Stimulated activated CD8-positive, alpha-beta memory T cell treated with anti-CD3 and anti-CD28 coated beads, Interleukin-15, amount 100 ng/mL, for 4 hours (primary cell): ENCODE data around the gene PAPSS2.
"Not testable (repeated sequence)": the region's sequence is repeated elsewhere in the genome, so short reads cannot be mapped to it uniquely, and the experiment has no call there.

Source experiments
- DNase-seq, 2 donors: peaks; one replicate each; pipeline ENCODE4 v3.0.0-alpha.2; 2020; ENCODE audit warnings: low read depth in 2 of 2

Gene PAPSS2

DNA sequence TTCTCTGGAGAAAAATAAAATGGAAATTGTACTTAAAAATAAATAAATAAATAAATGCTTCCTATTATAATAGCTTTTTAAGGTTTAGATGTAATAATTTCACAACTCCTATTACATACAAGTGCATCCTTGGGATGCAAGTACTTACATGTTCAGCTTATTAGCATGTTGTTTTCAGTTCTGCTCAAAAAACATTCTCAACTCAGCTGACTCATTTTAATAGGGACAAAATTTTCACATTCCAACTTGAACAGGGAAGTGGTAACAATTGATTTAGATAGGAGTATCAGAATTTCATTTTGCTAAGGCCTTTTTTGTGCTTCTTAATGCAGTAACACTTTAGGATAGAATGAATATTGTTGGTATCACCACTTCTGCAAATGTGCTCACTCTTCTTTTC, 16.7 kb upstream of the PAPSS2 start:
- no peak for DNase-seq

DNA sequence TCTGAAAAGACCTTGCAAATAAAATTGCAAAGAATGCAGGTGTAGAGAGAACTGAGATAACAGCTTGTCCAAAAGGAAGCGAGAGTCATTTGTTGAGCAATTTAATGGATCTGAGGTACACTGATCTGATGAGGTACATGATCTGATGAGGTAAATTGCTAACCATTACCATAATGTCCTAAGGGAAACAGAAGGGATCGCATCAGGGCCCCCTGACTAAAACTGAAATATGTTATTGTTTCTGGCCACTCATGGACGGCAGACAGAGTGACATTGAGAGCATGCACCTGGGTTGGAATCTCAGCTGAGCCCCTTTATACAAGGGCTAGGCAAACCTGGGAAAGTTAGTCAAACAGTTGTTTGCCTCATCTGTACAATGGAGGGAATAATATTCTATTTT, 15.8 kb upstream of the PAPSS2 start:
- DNase-seq: no peak

DNA sequence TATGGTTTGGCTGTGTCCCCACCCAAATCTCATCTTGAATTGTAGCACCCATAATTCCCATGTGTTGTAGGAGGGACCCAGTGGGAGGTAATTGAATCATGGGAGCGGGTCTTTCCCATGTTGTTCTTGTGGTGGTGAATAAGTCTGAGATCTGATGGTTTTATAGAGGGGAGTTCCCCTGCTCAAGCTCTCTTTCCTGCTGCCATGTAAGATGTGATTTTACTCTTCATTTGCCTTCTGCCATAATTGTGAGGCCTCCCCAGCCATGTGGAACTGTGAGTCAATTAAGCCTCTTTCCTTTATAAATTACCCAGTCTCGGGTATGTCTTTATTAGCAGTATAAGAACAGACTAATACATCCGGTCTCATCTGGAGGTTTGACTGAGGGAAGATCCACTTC, 15.2 kb upstream of the PAPSS2 start:
- not testable (repeated sequence) for DNase-seq

DNA sequence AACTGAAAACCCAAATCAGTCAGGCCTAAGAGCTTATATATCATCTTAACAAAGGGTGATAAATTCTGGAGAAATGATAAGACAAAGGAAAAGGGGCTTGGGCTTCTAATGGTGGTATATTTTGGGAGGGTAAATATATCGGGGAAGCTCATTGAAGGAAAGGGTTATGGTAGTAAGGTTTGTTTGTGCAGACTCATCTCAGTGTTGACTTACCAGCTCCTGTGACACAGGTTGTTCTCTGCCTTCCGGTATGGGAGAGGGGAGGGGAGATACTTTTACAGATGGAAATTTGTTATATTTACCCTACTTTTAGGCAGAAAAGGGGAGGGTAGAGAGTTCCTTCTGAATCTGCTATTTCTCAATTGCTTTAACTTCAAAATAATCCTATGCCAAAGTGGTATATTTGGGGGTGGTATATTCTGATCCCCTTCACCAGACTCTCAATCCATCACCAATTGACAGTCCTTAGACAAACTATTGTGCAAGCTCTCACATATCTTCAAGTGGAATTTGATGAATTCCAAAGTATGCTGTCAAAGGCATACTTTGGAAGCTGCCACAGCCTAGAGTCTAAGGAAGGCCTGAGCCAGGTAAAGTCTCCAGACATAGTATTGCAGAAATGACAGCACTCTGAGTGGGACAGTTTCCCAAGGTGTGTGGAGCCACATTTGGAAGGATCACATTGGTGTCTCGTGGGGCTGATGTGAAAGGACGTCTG, 13.3 kb upstream of the PAPSS2 start:
- no peak for DNase-seq

DNA sequence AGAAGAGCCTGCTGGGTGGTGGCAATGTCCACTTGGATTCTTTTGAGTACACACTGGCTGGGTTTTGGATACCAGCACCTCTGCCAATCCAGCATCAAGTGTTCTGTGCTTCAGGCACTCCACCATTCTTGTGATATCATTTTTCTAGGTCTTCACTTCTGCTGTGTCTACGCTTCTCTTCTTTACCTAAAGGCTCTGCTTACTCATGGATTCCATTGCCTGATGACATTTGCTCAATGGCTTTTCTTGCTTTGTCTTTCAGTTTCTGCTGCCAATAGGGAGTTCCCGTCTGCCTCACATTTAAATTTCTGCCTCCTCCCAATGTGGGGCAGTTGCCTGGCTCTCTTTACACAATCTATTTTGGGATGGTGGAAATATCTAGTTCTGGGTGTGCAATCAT, 12.7 kb upstream of the PAPSS2 start:
- DNase-seq: no peak

DNA sequence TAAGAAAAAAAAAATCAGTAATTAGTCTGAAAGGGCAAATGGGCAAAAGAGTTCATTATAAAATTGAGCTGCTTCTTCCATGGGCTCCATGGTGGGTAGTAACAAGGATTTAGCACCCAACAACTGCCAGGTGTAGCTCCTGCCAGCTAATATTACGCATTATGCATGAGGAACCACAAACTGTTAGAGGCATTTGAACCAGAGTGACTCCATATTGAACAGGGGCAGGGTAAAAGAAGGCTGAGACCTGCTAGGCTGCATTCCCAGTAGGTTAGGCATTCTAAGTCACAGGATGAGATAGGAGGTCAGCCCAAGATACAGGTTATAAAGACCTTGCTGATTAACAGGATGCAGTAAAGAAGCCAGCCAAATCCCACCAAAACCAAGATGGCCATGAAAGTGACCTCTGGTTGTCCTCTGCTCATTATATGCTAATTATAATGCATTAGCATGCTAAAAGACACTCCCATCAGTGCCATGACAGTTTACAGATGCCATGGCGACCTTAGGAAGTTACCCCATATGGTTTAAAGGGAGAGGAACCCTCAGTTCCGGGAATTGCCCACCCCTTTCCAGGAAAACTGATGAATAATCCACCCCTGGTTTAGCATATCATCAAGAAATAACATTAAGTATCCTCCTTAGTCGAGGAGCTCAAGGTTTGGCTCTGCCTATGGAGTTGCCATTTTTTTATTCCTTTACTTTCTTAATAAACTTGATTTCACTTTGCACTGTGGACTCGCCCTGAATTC, 8.7 kb upstream of the PAPSS2 start:
- no peak for DNase-seq

DNA sequence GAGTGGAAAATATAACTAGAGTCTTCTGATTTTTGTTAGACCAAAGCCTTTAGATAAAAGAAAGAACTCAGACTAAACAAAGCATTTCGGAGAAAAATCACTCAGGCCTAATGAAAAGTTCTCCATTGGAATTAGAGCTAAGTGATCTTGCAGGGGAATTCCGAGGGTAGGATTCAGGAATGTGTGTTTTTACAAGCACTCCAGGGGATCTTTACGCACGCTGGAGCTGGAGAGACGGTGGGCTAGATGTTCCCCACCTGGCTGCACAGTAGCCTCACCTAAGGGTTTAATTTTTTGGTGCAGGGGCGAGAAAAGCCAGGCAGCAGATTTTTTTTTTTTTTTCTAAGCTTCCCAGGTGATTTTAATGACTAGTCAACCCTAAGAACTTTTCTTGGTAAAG, 7.9 kb upstream of the PAPSS2 start:
- DNase-seq: no peak

DNA sequence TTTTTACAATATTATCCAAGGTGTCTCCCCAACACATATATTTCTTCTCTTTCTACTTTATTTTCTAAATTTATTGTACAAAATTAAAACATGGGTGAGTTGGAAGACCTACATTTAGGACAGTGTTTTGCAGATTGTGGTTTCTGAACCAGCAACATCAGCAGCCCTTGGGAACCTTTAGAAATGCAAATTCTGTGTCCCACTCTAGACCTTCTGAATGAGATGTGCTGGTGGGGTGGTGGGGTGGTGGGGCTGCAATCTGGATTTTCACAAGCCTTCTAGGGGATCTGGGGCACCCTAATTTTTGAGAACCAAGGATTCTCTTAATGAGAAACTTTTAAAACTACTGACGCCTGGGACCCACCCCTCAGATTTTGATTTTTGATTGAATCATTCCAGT, 7.4 kb upstream of the PAPSS2 start:
- DNase-seq: no peak

DNA sequence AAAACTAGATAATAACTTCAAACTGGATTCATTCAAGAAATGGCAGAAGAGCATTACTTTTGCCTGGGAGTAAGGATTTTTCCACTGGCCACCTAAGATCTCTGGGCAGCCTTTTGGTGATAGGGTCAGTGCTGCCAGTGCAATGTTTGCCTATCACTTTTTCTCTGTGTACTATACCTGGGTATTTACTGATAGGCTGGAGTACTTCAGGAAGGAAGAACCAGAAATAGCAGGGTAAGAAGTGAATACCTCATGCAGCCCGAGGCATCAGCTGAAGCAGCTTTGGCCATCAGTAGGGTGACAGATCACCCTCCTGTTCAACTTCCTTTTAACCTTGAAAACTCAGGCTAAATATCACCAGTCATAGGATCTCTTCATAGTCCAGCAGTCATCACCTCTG, 5.5 kb upstream of the PAPSS2 start:
- no peak for DNase-seq

DNA sequence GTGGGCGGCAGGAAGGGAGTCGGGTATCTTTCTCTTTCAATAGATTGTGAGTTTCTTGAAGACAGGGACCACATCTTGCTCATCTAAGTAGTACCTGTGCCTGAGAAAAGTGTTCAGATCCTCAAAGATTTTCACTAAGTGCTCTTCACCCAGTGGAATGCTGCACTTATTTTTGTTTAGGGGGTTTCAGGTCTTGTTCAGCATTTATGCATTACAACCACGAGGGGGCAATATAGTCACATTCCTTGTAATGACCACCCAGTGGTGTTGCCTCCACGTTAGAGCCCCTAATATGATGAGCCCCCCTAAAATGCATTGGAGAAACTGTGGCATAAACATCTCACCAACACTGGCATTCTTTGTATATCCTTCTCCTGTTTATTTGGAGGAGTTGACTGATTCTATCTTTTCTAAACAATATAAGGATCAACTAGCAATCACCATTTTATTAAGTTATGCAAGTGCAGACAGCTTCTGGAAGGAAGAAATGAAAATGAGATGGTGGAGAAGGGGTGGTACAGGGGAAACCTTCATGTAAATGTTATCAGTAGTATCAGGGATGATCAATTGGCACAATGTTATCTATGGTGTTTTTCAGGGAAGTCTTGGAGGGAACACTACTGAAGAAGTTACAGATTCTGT, 3.1 kb upstream of the PAPSS2 start:
- no peak for DNase-seq

DNA sequence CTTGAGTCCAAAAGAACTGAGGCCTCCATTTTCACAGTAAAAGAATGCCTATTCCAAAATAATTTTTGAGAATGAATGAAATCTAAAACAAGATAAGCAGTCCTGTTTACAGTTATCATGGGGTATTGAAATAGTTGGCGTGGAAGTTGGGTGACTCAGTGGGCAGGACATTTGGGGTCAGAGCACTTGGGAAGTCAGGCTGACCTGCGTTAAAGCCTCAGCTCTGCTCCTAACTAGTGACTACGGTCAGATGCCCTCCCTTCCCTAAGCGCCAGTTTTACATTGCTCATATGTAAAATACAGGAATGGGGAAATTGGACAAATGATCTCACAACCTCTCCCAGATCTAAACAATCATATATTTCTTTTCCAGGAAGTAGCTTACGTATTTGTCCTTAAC, 2.3 kb upstream of the PAPSS2 start:
- DNase-seq: no peak

DNA sequence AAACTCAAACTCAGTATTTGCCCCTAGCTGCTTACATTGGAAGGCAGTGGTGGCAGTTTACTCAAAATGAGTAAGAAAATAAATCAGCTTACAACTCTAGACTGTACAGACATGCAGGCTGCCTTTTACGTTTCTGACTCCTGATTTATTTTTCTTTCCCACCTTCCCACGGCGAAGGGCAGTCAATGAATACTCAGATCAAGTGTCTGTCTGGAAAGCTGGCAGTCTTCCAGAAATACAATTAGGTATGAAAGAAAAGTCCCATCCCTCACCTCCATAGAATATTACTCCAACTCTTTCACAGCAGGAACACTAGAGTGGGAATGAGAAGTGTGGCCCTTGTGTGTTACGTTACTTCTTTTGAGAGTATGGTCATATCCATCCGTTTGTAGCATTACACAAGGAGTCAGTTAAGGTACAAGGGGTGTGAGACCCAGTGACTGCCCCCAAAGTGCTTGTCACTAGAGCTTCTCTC, 1.3 kb upstream of the PAPSS2 start:
- no peak for DNase-seq

DNA sequence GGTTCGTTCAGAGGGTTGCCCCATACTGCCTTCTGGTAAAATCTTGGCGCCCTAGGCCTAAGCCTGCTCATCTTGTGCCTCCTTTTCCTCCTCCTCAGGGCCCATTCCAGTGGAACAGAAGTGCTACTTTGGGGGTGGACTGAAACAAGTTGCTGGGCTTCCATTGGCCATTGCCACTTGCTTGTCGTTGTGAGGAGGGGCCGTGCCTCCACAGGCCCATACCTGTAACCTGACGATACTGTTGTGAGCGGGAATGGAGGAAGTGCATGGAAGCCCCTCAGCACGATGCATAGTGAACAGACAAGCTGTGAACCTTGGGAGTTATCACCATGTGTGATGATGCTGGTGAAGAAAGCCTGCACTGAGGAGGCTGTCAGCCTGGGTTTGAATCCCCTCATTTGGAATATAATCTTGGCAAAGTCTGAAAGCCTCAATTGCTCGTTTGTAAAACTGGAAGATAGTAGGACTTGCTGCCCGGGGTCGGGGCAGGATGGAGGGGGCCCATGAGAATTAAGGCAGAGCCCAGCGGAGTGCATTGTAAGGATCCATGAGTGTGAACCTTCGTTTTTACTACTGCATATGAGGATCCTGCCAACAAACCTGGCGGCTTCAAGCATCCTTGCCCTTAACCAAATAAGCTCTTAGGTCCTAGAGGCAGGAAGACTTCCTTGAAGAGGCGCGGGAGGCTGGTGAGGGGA, 671 bp upstream of the PAPSS2 start:
- DNase-seq: no peak

DNA sequence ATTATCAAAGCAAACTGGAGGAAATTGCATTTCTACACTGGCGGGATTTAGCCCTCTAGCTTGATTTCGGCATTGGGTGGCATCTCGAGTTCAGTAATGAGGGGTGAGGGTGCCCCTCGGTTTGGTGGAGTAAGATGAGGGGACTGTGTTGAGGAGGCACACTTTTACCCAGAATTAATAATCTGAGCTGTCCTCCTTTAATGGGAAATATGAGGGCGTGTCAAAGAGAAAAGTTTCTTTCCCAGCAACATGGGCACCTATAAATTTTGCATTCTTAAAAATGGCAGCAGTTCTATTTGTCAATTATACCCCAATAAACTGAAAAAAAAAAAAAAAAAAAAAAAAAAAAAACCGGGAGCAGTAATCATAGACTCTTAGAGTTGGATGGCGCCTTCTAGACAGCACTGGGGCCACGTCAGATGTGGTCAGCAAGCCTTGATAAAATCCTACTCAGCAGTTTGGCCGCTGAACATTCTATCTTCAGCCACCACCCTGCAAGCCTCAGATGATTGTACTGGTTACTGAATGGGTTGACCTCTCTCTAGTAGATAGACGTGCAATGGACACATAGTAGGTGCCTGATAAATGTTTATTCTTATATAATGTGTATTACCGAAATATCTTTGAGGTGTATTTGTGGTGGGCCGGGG, 931 bp downstream of the PAPSS2 start:
- no peak for DNase-seq

DNA sequence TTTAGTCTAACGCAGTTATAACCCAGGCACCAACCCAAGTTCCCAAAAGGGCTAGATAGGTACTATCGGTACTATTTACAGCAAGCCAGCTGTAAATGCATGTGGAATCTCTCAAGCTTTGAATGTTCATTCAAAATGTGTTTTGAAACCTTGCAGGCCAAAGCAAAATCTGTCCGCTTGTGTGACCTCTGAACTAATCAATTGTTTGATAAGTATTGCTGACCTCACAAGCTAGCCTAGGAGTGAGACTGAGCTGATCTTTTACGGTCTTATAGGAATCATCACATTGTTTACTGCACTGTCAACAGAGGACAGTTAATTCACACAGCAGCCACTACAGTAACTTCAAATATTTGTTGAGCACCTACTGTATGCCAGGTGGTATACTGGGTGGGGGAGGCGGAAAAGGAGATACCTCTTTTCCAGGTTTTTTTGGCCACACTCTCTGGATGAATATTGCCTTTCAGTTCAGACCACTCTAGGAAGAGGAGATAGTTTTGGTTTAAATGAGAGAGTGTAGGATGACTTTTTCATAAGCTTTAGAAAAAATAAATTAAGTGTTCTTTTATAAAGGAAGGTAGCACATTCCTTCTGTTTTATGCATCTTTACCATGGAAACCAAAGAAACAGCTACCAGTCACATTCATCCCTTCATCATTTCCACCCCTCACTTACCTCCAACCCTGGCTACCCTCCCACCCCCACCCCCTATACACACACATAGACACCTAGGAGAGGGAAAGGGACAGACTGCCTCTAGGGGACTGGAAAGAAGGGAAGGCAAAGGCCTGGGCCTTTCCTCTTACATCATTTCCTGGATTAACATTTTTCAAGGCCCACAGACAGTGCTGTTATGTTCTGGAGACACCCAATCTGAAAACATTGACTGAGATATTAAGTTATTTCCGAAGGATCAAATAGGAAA, 2.4 kb downstream of the PAPSS2 start:
- DNase-seq: no peak

DNA sequence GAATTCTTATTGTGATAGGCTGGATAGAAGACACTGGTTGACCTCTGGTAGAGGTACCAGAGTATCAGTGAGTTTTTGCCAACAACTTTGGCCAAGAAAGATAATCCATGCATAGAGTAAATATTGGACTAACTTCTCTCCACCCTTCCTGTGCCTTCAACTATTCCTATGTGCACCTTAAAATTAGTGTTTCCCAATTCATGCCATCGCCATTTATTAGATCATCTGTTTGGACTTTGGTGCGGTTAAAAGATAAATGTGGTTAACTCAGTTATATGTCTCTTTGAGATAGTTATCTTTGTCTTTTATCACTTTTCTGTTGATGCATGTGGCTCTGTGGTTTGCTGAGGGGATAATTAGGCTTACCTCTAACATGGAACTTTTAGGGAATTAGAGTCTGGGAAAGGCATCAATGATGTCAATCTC, 4.6 kb downstream of the PAPSS2 start:
- no peak for DNase-seq

DNA sequence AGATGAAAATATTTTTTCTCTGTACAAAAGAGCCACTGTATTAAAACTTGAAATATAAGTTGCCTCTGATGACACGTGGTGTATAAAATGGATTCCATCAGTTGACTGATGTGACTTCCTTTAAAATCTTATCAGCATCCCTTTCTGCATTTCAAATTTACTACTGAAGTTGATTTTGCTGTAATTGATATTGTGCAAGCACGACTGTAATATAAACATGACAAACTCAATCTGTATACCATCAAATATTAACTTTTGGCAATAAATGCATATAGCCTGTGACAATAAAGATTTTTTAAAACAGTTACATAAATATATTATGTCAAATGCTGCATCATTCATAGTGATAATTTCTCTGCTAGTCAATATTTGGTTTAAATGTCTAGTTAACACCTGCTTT, 7.8 kb downstream of the PAPSS2 start:
- DNase-seq: no peak

DNA sequence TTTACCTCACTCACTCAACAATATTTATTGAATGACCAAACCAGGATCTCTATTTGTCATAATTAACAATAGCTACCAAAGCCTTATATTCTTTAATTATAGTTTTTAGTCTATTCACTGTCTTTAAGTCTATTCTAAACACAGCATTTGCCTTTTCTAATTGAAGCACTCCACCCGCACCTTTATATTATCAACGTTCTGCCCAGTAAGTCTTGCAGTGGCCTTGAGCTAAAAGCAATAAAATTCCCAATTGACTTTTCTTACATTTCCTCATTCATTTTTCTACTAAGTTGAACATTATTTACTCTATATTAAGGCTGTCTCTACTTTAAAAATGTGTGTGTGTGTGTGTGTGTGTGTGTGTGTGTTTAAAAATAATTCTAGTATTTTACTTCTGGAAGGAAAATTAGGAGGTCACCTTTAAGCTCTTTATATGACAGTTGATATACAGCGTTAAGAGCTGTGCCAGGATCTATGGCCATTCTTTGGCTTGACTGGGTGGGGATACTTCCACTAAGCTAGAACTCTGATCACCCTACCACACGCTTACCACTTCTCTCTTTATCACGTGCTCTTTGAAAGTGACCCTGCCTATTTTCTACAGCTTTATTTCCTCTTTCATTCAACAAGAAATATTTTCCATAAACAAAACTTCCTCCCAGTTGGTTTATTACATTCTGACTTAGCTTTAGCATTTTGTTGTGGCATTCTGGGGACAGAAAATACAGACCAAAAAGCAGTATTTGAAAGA, 8.8 kb downstream of the PAPSS2 start:
- no peak for DNase-seq

DNA sequence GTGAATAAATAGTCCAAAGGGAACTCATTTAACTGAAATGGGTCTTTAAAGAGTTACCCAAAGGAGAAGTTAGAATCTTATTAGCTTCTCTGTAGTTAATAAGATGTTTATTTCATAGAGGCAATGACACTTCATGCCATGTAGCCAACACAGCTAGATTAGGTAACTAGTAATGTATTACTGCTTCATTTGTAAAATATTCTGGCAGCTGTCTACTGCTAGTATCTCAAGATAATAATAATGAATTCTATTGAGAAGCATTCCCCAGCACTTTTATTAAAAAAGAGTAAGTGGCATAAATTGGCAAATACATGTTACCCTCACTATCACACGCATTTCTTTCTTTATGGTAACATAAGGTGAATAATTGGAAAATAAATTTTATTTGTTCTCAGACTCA, 10.1 kb downstream of the PAPSS2 start:
- no peak for DNase-seq

DNA sequence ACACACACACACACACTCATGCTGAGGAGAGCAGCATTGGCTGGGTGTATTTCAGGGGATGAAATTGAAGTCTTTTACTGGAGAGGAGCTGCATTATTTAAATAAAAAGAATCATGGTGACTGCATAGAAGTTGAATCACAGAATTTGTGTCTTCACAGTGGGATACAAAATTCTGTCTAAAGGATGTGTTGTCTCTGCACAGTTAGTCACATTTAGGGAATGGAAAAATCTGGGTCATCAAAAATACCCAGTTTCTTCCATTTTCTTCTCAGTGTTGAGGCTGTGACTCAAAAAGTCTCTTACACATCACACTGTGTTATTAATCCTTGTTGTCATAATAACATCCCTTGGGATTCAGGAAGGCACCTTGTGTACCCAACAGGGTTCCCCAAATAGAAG, 10.9 kb downstream of the PAPSS2 start:
- no peak for DNase-seq
